Muscle layer of colon (tissue), 2 donors: Measurements from ENCODE around the gene ITGB2.

Experiments used
- H3K27ac ChIP-seq: one replicate; pipeline ENCODE4 v1.7.0; 2013; ENCODE audit warnings: low read depth, mild to moderate bottlenecking, low read length, moderate library complexity
- H3K27me3 ChIP-seq, 2 donors: one replicate each; pipeline ENCODE4 v1.7.0; 2013; ENCODE audit warnings: low read length in 2 of 2, mild to moderate bottlenecking in 2 of 2; ENCODE audit not compliant: insufficient read depth in 2 of 2, control insufficient read depth in 1 of 2
- H3K36me3 ChIP-seq: one replicate; pipeline ENCODE4 v1.7.0; 2013; ENCODE audit warnings: mild to moderate bottlenecking, low read length; ENCODE audit not compliant: insufficient read depth
- H3K4me1 ChIP-seq: one replicate; pipeline ENCODE4 v1.7.0; 2013; ENCODE audit warnings: mild to moderate bottlenecking, low read length; ENCODE audit not compliant: insufficient read depth
- H3K4me3 ChIP-seq, 2 donors: one replicate each; pipeline ENCODE4 v1.7.0; 2013; ENCODE audit warnings: low read length in 2 of 2, low read depth in 1 of 2, mild to moderate bottlenecking in 1 of 2, moderate library complexity in 1 of 2
- H3K9ac ChIP-seq: one replicate; pipeline ENCODE4 v1.7.0; 2013; ENCODE audit warnings: low read length
- H3K9me3 ChIP-seq: one replicate; pipeline ENCODE4 v1.7.0; 2013; ENCODE audit warnings: mild to moderate bottlenecking, low read length
- donor health status: abdominal sarcoma.
- donor health status: Adenocarcinoma of cecum.

The ITGB2 gene

DNA sequence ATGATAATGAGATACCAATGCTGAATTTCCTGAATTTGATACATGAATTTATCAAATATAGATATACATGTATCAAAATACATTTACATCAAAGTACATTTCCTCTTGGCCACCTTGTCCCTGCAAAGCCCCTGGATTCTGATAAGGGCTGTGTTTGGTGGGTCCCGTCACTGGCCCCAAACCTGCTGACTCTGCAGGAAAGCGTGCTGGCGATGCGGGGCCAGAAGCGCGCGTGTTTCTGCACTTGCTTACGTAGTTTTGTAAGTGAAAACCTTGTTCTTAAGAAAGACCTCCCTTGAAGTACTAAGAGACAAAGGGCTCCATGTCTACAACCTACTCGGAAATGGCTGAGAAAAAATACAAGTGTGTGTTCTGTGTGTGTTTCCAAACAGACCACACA is 11.0 kb downstream of the ITGB2 start:
- Histone ChIP-seq H3K27me3 (no peaks in the 10 kb centered on the region), H3K9me3 (no peaks in the 10 kb centered on the region), H3K27ac (peak overlapping the region; percentile 99), H3K4me1 (peaks cover 51% of the 10 kb centered on the region), H3K4me3 (peak overlapping the region in 1 of 2 donors; percentile 50), H3K36me3 (no peaks in the 10 kb centered on the region), H3K9ac (peak overlapping the region; percentile 68)

GRCh38 chr21:44908908-44909307 is 11.8 kb downstream of the ITGB2 start:
- no peaks in the 10 kb centered on the region for H3K9me3 ChIP-seq
- no peaks in the 10 kb centered on the region for H3K36me3 ChIP-seq
- H3K27me3 ChIP-seq: no peaks in the 10 kb centered on the region
- H3K4me1 ChIP-seq: peaks cover 51% of the 10 kb centered on the region
- peak overlapping the region; percentile 99 for H3K27ac ChIP-seq
- H3K4me3 ChIP-seq: peak overlapping the region; percentile 50 to 52
- peak overlapping the region; percentile 68 for H3K9ac ChIP-seq

DNA sequence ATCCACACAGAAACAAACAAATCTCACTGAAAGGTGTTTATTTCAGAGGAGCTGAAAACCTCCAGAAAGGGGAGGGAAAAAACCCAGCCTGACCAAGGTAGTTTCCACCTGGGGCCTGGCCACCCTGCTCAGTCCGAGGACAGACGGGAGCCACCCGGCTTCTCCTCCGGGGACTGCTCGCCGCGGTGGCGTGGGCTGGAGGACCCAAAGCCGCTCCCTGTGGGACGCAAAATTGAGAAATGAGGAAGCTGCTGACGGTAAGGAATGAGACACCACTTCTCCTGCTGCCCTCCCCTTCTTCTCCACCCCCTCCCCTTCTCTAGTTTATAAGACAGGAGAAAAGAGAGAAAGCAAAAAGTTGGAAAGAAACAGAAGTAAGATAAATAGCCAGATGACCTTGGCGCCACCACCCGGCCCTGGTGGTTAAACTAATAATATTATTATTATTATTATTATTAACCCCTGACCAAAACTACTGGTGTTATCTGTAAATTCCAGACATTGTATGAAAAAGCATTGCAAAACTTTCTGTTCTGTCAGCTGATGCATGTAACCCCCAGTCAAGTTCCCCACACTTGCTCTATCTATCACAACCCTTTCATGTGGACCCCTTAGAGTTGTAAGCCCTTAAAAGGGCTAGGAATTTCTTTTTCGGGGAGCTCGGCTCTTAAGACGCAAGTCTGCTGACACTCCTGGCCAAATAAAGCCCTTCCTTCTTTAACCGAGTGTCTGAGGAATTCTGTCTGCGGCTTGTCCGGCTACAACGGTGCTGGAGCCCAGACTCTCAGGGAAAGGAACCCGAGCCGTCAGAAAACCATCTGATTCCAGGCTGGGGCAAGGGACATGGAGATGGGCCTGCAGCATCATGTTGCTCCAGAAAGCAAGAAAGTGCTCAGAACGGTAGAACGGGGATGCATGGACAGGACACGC is 12.5 kb downstream of the ITGB2 start:
- peak overlapping the region; percentile 99 for H3K27ac ChIP-seq

GRCh38 chr21:44907225-44907965 is 13.3 kb downstream of the ITGB2 start:
- peak overlapping the region; percentile 65 for H3K9ac ChIP-seq
- H3K4me3 ChIP-seq: peak overlapping the region; percentile 4 to 18

More for the DNA sequence above, 12.5 kb downstream of the ITGB2 start:
- H3K9ac ChIP-seq: peak overlapping the region; percentile 68
- H3K4me1 ChIP-seq: peaks cover 51% of the 10 kb centered on the region
- H3K36me3 ChIP-seq: no peaks in the 10 kb centered on the region
- H3K9me3 ChIP-seq: no peaks in the 10 kb centered on the region
- H3K4me3 ChIP-seq: peak overlapping the region; percentile 50 to 52
- H3K27me3 ChIP-seq: no peaks in the 10 kb centered on the region

GRCh38 chr21:44905728-44906090 is 15.0 kb downstream of the ITGB2 start:
- Histone ChIP-seq H3K9ac (no peak overlapping the region), H3K36me3 (peaks cover 12% of the 10 kb centered on the region), H3K4me3 (no peak overlapping the region), H3K9me3 (no peaks in the 10 kb centered on the region), H3K27me3 (no peaks in the 10 kb centered on the region), H3K4me1 (peaks cover 39% of the 10 kb centered on the region), H3K27ac (peak overlapping the region; percentile 42)

More at GRCh38 chr21:44907225-44907965, 13.3 kb downstream of the ITGB2 start:
- no peaks in the 10 kb centered on the region for H3K9me3 ChIP-seq
- H3K27me3 ChIP-seq: no peaks in the 10 kb centered on the region
- peak overlapping the region; percentile 99 for H3K27ac ChIP-seq
- H3K36me3 ChIP-seq: peaks cover 5% of the 10 kb centered on the region
- peaks cover 51% of the 10 kb centered on the region for H3K4me1 ChIP-seq

- Histone ChIP-seq H3K27me3 (no peaks in the 10 kb centered on the region), H3K4me1 (peaks cover 34% of the 10 kb centered on the region), H3K36me3 (peaks cover 12% of the 10 kb centered on the region), H3K9me3 (no peaks in the 10 kb centered on the region), H3K27ac (no peak overlapping the region), H3K9ac (no peak overlapping the region), H3K4me3 (no peak overlapping the region)
These were observed 15.5 kb downstream of the ITGB2 start for GRCh38 chr21:44905016-44905727.

DNA sequence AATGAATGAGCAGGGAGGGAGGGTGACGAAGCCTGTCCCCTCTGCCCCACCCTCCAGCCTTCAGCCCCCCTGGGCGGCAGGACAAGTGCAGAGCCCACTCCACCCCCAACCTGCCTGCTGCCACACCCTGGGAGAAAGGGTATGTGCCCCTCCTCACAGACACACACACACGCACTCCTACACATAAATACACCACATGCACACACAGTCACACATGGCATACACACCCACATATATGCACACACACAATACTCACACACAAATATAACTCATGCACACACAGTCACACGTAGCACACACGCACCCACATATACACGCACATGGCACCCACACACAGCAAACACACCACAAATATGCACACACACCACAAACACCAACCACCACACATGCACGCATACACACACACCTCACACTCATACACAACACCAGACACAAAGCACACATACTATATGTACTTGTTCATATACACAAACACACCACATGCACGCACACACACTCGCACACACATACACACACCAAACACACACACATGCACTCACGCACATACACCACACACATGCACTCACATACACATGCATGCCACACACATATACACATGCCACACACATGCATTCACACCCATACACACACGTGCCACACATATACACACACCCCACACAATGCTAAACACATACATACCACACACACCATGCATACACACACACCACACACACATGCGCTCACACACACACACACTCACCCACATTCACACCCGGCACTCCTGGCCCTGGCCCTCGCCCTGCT is 16.4 kb downstream of the ITGB2 start:
- Histone ChIP-seq H3K27me3 (no peaks in the 10 kb centered on the region), H3K9ac (no peak overlapping the region), H3K4me1 (peaks cover 26% of the 10 kb centered on the region), H3K36me3 (peaks cover 12% of the 10 kb centered on the region), H3K4me3 (no peak overlapping the region), H3K9me3 (no peaks in the 10 kb centered on the region), H3K27ac (no peak overlapping the region)

DNA sequence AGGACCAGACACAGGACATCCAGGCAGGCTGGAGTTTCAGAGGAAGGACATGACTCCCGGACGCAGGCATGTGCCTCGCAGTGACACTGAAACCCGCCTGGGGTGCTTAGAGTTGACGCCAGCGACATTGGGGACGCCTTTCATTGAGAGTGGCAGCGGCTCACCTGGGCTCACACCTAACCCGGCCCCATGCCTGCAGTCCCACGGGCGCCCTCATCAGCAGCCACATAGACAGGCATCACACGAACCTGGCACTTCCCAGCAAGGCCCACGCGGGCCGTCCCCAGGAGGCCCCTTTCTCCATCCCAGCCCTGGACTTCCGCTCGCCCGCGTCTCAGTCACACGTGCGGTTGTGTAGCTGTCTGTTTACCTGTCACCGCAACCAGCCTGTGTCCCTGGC is 17.0 kb downstream of the ITGB2 start:
- no peak overlapping the region for H3K4me3 ChIP-seq
- peaks cover 20% of the 10 kb centered on the region for H3K4me1 ChIP-seq
- H3K27me3 ChIP-seq: no peaks in the 10 kb centered on the region
- H3K9ac ChIP-seq: no peak overlapping the region
- peaks cover 12% of the 10 kb centered on the region for H3K36me3 ChIP-seq
- no peak overlapping the region for H3K27ac ChIP-seq
- no peaks in the 10 kb centered on the region for H3K9me3 ChIP-seq

- H3K27me3 ChIP-seq: no peaks in the 10 kb centered on the region
- H3K36me3 ChIP-seq: peaks cover 12% of the 10 kb centered on the region
- no peak overlapping the region for H3K27ac ChIP-seq
- no peak overlapping the region for H3K9ac ChIP-seq
- no peak overlapping the region for H3K4me3 ChIP-seq
- H3K4me1 ChIP-seq: peaks cover 18% of the 10 kb centered on the region
- H3K9me3 ChIP-seq: no peaks in the 10 kb centered on the region
These were observed 17.5 kb downstream of the ITGB2 start for GRCh38 chr21:44903050-44903685.

- H3K36me3 ChIP-seq: peaks cover 12% of the 10 kb centered on the region
These were observed 18.2 kb downstream of the ITGB2 start for GRCh38 chr21:44902268-44903049.

More at GRCh38 chr21:44902268-44903049, 18.2 kb downstream of the ITGB2 start:
- H3K4me3 ChIP-seq: no peak overlapping the region
- no peak overlapping the region for H3K9ac ChIP-seq
- peaks cover 13% of the 10 kb centered on the region for H3K4me1 ChIP-seq
- H3K27ac ChIP-seq: no peak overlapping the region
- no peaks in the 10 kb centered on the region for H3K9me3 ChIP-seq
- H3K27me3 ChIP-seq: no peaks in the 10 kb centered on the region
